HG02588 (cell line): ENCODE results near the gene GATA5.
"Not testable (repeated sequence)": the region's sequence is repeated elsewhere in the genome, so short reads cannot be mapped to it uniquely, and the experiment has no call there.

Experiments used
- ATAC-seq: cut with Tn5 transposase; IDR thresholded peaks from one replicate; pipeline ENCODE4 v1.9.1; 2021; ENCODE audit warnings: mild to moderate bottlenecking, moderate library complexity; ENCODE audit not compliant: unreplicated experiment

The GATA5 gene

DNA sequence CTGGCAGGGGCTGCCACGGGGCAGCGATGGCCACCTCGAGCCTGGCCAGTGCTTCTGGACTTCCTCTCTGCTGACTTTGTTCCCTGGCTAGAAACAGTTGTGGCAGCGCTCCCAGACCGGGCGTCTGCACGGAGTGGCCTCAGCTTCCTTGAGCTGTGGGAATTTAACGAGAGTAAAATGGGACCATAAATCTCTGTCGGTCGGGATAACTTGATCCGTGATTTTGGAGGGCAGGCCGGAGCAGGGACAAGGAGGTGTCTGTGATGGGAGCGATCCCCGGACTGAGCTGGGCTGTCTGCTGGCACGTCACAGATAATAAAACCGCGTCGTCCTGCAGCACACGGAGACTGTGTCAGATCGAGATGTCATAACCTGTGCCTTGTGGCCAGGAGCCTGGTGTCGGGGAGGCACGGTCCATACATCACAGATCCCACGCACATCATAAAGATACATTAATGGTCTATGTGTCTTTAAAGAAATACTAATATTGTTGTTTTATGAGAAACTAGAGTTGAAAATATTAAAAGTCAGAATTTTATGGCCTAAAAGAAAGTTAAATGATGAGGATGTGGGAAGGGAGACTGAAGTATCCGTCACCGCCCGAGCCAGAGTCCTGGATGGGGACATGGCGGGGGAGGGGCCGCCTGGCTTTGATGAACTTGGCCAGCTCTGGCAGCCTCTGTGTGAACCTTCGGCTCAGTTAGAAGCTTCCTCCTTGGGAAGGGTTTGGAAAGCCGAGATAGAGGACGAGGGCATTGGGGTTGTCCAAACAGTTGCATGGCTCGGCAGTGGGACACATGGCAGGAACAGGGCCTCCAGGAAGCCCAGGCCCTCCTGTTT, 41.9 kb downstream of the GATA5 start:
- no peak for ATAC-seq

DNA sequence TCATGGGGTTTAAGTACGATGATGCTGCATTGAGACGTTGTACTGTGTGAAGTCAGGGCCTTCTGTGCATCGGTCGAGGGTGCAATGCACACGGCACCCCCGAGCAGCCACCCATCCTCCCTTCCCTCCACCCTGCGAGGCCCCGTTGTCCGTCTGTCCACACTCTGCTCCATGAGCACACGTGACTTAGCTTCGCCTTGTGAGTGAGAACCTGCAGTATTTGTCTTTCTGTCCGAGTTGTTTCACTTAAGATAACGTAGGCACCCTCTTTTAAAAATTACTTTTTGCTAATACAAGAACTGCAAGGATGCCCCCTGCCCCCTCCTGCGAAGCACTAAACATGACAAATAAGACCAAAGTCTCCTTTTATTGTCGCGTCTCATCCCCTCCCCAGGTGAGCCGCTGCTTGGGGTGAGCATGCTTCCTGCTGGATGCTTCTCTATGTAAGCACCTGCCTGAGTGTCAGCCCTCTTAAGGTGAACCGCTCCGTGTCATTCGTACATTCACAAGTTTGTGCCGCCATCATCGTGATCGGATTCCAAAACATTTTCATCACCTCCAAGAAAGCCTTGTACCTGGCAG, 44.8 kb downstream of the GATA5 start:
- ATAC-seq: no peak

DNA sequence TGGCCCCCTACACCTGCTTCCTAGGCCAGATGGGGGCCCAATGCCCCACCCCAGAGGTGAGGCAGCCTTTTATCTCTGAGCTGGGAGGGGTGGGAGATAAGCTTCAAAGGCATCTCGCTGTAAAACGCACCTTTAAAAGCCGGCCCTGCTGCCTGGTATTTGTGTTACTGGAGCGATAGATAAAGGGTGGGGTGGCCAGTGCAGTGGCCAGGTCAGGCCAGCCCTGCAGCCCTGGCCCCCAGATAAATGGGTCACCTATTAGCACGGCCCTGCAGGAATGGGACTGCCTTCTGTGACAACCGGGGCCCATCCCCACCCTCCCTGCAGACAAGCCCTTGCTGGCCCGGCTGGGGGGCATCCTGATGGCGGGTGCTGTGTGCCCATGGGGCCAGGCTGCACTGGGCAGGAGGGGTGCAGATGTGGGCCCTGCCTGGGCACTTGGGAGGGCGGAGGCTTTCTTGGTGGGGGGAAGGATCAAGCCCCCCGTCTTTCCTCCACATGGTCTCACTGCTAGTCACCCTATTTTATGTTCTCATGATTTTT, 45.4 kb downstream of the GATA5 start:
- ATAC-seq: no peak

DNA sequence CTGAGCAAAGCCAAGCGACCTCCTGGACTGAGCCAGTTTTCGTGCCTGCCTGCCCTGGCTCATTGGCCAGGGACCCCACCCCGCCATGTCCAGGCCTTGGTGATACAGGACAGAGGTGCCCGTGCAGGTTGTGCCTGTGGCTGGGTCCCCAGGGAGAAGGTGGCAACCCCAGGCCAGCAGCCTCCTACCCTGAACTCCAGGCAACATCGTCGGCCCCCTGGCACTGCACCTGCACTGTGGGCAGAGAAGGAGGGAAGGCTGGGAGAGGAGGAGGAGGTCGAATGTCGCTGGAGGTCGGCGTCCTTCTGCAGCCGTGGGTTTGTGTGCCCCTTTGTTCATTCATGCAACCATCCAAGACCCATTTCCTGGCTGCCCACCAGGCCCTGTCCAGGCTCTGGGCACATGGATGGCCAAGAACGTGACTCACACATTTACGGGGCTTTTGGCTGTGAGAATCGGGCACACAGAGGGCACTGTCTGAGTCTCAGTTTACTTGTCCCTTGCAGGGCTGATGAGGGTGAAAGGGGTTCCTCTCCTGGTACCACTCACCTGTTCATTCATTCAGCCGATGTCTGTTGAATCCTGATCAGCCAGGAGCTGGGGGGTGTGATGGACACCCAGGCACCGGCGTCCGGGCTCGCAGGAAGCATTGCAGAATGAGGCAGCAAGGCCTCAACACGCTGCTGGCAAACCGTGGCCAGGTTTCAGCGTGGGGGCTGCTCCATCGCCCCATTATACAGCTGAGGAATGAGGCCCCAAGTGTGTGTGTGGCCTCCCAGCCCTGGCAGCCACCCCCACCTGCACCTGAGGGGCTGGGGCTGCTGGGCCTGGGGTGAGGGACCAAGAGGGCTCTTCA, 46.1 kb downstream of the GATA5 start:
- no peak for ATAC-seq

DNA sequence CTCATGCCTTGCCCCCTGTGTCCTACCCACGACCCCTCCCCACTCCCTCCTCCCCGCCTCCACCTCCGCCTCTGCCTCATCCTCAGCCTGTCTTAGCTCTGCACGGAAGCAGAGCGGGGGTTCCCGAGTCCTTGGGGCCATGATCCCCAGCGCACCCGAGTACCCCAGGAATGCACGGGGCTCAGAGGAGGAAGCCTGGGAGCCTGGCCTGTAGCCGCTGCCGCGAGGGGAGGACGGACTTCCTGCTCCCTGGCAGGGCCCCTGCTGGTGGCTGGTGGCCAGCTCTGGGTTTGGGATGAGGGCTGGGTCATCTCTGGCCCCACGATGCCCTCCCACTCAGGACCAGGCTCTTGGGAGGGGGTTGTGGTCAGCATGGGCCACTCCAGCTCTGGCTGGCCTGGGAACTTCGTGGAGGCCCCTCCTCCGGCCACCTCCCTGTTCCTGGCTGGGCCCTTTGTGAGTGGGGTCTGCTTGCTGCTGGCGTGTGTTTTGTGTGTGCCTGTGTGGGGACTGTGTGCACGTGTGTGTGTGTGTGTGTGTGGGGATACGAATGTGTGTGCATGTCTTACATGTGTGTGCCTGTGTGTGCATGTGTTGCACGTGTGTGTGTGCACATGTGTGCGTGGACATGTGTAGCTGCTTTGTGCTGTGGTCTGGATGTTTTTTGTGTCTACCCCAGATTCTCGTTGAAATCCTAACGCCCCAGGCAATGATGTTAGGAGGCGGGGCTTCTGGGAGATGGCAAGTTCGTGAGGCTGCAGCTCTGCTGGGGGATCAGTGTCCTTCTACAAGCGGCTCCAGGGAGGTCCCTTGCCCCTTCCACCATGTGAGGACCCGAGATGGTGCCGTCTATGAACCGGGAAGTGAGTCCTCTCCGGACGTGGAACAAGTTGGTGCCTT, 47.1 kb downstream of the GATA5 start:
- ATAC-seq: no peak

DNA sequence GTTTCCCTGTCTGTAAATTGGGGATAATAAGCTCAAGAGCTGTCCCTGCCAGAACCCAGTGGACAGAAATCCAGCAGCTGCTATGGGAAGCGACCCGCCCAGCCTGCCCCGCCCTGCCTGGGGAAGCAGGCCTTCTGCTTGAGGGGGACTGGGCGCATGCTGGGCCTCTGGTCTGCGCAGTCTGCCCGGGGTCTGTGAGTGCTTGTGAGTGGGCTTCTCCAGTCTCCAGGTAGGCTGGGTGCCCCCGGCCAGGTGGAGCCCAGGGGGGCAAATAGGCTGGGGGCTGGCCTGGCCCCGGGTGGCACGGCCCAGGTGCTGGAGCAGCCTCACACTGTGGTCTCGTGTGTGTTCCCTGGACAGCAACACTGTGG, 47.8 kb downstream of the GATA5 start:
- no peak for ATAC-seq

DNA sequence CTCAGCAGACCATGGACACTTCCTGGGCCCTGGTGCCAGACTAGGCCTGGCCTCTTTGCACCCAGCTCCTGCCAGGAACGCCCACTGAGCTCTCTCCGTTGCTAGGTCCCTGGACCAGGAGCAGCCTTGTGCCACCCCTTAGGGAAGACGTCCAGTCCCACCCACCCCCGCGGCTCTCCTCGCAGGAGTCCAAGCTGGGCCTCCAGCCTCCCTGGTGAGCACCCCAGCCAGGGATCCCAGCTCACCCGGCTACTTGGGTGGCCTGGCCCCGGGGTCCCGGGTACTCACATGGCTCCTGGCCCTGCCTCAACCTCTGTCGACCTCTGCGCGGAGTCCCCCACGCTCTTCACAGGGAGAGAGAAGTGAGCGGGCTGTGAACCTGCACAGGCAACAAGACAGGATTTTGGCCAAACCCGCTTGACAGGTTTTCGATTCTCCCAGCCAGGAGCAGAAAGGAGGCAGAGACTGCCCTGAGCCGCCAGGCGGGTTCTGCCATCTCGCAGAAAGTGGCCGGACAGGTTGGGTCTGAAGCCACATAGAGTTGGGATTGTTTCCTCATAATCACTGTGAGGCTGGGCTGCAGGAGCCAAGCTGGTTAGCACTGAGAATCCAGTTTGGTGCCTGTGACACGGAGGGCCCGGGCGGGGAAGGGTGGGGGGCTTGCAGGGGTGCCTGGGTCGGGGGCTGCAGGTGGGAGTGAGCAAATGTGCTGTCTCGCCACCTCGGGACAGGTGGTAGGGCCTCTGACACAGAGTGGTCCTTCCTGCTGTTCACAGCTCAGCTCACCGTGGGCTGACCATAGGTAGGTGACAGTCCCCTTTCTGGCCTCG, 48.4 kb downstream of the GATA5 start, which contains the start of gene RBBP8NL:
TSS of gene RBBP8NL (minus strand) at position 368 of the 830 bp plus-strand sequence. CDS start 7,892 bp downstream, outside the sequence.
- no peak for ATAC-seq

DNA sequence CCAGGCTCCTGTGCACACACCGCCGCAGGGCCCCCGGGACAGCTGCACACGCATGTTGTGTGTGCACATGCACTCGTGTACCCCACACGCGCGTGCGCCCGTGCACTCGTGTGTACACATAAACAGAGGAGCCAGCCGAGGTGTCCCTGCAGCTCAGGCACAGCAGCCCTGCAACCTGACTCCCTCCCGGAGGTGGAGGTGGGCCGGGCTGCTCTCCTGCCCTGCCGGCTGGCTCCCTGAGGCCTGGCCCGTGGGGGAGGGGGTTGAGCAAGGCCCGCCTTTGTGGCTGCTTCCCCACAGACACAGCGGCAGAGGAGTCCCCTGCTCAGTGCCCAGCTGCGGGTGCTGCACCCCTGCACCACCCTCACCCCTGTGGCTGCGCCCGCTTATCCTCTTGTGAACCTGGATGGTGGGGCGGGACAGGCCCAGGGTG, 49.1 kb downstream of the GATA5 start:
- no peak for ATAC-seq

DNA sequence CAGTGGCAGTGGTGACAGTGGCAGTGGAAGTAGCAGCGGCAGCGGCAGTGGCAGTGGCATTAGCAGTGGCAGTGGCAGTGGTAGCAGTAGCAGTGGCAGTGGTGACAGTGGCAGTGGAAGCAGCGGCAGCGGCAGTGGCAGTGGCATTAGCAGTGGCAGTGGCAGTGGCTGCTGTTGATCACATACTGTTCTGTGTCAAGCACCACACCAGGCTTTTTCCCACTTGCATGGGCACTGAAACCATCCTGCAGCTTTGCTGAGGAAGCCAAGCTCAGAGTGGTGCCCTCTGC, 49.8 kb downstream of the GATA5 start:
- not testable (repeated sequence) for ATAC-seq

DNA sequence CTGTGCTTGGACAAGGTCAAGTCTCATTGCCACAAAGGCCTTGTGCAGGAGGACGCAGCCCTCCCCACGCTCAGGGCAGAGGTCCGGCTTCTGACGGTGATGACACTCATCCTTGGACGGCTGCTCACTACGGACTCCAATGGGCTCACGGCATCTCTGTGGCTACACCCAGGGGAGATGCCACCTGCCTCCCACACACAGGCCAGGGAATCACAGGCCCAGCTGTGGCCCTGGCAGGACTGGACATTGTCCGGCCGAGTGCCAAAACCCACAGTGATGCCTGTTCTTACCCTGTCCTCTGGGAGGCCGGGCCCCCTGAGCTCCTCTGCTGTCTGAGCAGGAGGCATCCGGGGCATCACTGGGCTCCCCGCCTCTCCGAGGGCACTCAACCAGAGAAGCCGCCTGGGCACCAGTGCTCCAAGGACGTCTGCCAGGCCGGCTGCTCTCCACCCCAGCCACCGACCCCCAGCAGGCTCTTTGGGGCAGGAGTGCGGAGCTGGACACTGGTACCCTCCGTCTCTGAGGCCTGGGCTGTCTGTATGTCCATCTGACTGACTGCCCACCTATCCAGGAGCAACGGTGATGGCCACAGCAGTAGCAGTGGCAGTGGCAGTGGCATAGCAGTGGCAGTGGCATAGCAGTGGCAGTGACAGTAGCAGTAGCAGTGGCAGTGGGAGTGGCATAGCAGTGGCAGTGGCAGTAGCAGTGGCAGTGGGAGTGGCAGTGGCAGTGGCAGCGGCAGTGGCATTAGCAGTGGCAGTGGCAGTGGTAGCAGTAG, 50.3 kb downstream of the GATA5 start:
- no peak for ATAC-seq

DNA sequence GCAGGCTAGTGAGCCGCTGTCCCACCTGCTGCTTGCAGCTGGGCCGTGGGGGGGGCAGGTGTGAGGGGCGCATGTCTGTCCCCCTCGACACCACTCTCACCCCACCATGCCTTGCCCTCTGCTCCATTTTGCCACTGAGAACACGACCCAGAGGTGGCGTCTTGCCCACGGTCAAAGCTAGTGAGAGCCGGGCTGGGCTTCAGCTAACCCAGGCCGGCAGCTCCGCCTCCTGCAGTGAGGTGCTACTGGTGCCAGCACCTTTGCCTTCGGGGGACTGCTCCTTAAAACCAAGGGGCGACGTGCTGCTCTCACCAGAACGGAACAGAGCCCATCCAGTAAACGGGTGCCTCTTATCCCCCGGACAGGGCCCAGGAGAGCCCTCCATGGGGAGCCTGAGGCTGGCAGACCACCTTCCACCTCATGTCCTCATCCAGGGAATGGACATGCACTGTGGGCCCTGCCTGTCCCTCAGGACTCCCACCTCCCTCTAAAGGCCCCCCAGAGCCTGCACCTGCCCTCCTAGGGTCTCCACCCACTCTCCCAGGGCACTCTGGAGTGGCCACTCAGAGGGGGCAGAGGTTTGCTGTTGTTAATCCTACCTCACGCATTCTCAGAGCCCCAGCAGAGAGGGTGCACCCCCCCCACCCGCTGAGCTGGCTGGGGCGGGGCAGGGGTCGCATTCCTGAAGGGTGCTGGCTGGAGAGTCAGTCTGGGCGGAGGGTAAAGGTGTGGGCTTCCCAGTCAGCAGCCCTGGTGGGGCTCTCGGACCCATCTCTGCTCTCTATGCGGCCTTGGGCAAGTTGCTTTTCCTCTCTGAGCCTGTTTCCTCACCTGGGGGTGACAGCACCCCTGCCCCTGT, 51.3 kb downstream of the GATA5 start:
- ATAC-seq: no peak

DNA sequence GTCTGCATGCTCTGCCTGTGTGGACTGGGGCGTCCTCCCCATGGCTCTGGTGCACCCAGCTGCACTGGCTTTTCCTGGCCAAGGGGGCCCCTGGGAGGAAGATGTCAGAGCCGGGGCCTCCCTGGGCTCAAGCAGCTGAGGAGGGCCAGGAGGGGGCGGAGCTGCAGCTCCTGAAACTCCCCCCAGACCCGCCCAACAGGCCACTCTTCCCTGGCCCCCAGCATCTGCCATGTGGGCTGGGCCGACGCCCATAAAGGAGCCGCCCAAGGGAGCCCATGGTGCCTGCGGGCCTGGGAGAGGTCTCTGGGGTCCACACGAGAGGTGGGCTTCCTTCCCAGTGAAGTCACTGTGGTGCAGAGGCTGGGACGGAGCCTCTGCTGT, 52.5 kb downstream of the GATA5 start:
- ATAC-seq: no peak

DNA sequence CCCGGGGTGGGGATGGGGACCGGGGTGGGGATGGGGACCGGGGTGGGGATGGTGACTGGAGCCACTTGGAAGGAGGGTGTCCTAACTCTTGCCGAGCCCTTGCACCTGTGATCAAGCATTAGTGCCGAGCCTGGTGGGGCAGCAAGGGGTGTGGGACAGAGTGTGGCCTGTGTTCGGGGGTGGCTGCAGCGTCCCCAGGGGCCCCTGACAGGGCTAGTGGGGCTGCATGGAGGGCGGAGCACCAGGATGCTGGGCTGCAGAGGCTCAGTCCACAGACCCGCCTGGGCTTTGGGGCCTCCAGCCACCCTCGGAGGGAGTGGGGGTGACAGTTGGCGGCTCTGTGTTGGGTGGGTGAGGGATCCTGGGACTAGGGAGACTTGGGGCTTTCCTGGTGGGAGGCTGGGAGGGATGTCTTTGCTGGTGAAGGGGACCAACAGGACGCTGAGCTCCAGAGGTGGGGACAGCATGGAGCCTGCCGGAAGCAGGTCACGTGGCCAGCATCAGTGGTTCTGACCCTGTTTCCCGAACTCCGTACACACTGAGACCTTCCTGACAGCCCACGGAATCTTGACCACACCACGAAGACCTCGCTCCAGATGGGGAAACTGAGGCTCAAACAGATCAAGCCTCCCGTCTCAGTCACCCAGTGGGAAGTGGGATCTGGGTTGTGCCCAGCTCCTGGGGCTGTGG, 53.0 kb downstream of the GATA5 start:
- no peak for ATAC-seq

DNA sequence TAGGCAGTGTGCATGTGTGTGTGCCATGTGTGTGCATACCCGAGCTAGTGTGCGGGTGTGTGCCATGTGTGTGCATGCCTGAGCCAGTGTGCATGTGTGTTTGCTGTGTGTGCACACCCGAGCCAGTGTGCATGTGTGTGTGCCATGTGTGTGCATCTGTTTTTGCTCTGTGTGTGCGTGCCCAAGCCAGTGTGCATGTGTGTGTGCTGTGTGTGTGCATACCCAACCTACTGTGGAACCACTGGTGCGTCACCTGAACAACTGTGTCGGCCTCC, 54.1 kb downstream of the GATA5 start:
- no peak for ATAC-seq

DNA sequence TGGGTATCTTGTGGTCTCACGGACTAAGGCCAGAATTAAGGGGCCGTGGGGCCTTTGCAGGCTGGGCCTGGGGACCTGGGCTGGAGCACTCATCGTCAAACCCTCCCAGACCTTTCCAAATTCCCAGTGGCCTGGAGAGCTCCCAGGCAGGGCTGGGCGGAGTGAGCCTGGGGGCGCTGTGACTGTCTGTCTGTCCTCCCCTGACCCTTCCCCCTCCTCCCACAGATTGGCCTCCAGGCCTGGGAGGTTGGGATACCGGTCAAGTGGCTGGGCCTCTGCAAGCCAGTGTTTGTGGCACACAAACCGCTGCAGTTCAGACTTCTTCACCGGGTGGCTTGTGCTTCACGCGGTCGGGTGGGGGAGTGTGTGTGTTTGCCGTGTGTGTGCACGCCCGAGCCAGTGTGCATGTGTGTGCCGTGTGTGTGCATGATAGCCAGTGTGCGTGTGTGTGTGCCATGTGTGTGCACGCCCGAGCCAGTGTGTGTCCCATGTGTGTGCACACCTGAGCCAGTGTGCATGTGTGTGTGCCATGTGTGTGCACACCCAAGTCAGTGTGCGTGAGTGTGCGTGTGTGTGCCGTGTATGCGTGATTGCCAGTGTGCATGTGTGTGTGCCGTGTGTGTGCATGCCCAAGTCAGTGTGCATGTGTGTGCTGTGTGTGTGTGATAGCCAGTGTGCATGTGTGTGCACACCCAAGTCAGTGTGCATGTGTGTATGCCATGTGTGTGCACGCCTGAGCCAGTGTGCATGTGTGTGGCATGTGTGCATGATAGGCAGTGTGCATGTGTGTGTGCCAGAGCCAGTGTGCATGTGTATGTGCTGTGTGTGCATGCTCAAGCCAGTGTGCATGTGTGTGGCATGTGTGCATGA, 54.7 kb downstream of the GATA5 start:
- no peak for ATAC-seq

DNA sequence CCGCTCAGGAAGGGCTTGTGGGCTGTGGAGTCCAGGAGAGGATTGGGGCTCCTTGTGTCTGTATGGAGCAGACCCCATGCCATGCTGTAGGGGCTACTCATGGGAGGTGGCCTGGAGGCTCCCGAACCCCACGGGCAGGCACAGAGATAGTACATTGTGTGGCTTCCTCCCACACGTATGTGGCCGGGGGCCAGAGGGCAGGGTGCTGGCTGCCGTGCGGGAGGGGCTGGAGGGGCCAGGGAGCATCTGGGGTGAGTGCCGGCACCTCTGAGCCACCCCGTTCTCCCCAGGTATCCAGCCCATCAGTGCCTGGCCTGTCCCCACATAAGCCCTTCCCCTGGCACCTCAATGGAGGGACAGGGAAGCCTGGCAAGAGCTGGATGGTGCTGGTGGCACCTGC, 56.0 kb downstream of the GATA5 start:
- no peak for ATAC-seq
